Germinal center (tissue), 1 donor: ENCODE measurements around the gene CLIC5.

Experiments
- DNase-seq: peaks from one replicate; pipeline ENCODE4 v3.0.0; 2012; ENCODE audit warnings: mixed read lengths, low spot score

Gene CLIC5

GRCh38 chr6:46035242-46035641, 19.6 kb upstream of the CLIC5 start:
- no peak for DNase-seq

- DNase-seq = no peak
Measured at GRCh38 chr6:46032110-46032998, 16.7 kb upstream of the CLIC5 start.

- no peak for DNase-seq
Measured at GRCh38 chr6:46029602-46030001, 13.9 kb upstream of the CLIC5 start.

GRCh38 chr6:46026307-46026706, 10.6 kb upstream of the CLIC5 start:
- no peak for DNase-seq

- no peak for DNase-seq
Measured at GRCh38 chr6:46025573-46025972, 9.9 kb upstream of the CLIC5 start.

GRCh38 chr6:46024124-46024769, 8.6 kb upstream of the CLIC5 start:
- DNase-seq = no peak

- no peak for DNase-seq
Measured at GRCh38 chr6:46023216-46023915, 7.7 kb upstream of the CLIC5 start.

- DNase-seq = no peak
Measured at GRCh38 chr6:46022106-46022948, 6.7 kb upstream of the CLIC5 start.

GRCh38 chr6:46017726-46018125, 2.1 kb upstream of the CLIC5 start:
- no peak for DNase-seq

- DNase-seq = peak; percentile 15
Measured at GRCh38 chr6:46016063-46016608, 476 bp upstream of the CLIC5 start.

GRCh38 chr6:46014511-46015118, 1.0 kb downstream of the CLIC5 start:
- DNase-seq = no peak

- DNase-seq = no peak
Measured at GRCh38 chr6:46014046-46014445, 1.6 kb downstream of the CLIC5 start.

- no peak for DNase-seq
Measured at GRCh38 chr6:46013639-46014038, 2.0 kb downstream of the CLIC5 start.

GRCh38 chr6:46012834-46013233, 2.8 kb downstream of the CLIC5 start:
- no peak for DNase-seq

- DNase-seq = peak; percentile 38
Measured at GRCh38 chr6:46011188-46012085, 4.2 kb downstream of the CLIC5 start.

- no peak for DNase-seq
Measured at GRCh38 chr6:46010771-46011170, 4.9 kb downstream of the CLIC5 start.

- no peak for DNase-seq
Measured at GRCh38 chr6:46010270-46010669, 5.4 kb downstream of the CLIC5 start.

GRCh38 chr6:46002264-46002663, 13.4 kb downstream of the CLIC5 start:
- no peak for DNase-seq

- no peak for DNase-seq
Measured at GRCh38 chr6:46000905-46001304, 14.8 kb downstream of the CLIC5 start.

- DNase-seq = no peak
Measured at GRCh38 chr6:45998524-45998923, 17.1 kb downstream of the CLIC5 start.
